GM08714 (cell line): ENCODE measurements around the gene SH3RF1.

Experiments used
- H3K4me3 ChIP-seq: fragments of 200-500 bp; sonication (Bioruptor generic); 2 replicates; pipeline ENCODE4 v1.5.1; 2014; ENCODE audit warnings: mild to moderate bottlenecking, low read length, inconsistent platforms
- ZNF274 ChIP-seq: IDR thresholded peaks from 2 replicates; pipeline ENCODE4 v1.6.1; 2012; ENCODE audit warnings: mild to moderate bottlenecking, low read depth, low read length

SH3RF1 gene

GRCh38 chr4:169151671-169152070 lies 119.1 kb downstream of the SH3RF1 start:
- no peak overlapping the region for H3K4me3 ChIP-seq
- TF ChIP-seq ZNF274: no peak

- no peak overlapping the region for H3K4me3 ChIP-seq
- no peak for TF ChIP-seq ZNF274
These were observed 120.0 kb downstream of the SH3RF1 start for GRCh38 chr4:169150806-169151205.

GRCh38 chr4:169148885-169149284 lies 121.9 kb downstream of the SH3RF1 start:
- H3K4me3 ChIP-seq: no peak overlapping the region
- no peak for TF ChIP-seq ZNF274

GRCh38 chr4:169147191-169147590 lies 123.6 kb downstream of the SH3RF1 start:
- H3K4me3 ChIP-seq: no peak overlapping the region
- TF ChIP-seq ZNF274: no peak

- H3K4me3 ChIP-seq: no peak overlapping the region
- TF ChIP-seq ZNF274: no peak
These were observed 126.6 kb downstream of the SH3RF1 start for GRCh38 chr4:169144061-169144600.

GRCh38 chr4:169143335-169143734 lies 127.4 kb downstream of the SH3RF1 start:
- no peak for TF ChIP-seq ZNF274
- H3K4me3 ChIP-seq: no peak overlapping the region

GRCh38 chr4:169142906-169143305 lies 127.8 kb downstream of the SH3RF1 start:
- H3K4me3 ChIP-seq: no peak overlapping the region
- no peak for TF ChIP-seq ZNF274

- TF ChIP-seq ZNF274: no peak
- no peak overlapping the region for H3K4me3 ChIP-seq
These were observed 128.4 kb downstream of the SH3RF1 start for GRCh38 chr4:169142391-169142790.

- H3K4me3 ChIP-seq: no peak overlapping the region
These were observed 131.7 kb downstream of the SH3RF1 start for GRCh38 chr4:169139021-169139420.

GRCh38 chr4:169137558-169137920 lies 133.2 kb downstream of the SH3RF1 start:
- no peak overlapping the region for H3K4me3 ChIP-seq
- TF ChIP-seq ZNF274: no peak

More at GRCh38 chr4:169139021-169139420, 131.7 kb downstream of the SH3RF1 start:
- TF ChIP-seq ZNF274: no peak

GRCh38 chr4:169136796-169137557 lies 133.8 kb downstream of the SH3RF1 start:
- TF ChIP-seq ZNF274: no peak
- no peak overlapping the region for H3K4me3 ChIP-seq

- TF ChIP-seq ZNF274: no peak
These were observed 134.4 kb downstream of the SH3RF1 start for GRCh38 chr4:169136330-169136729.

GRCh38 chr4:169135776-169136175 lies 135.0 kb downstream of the SH3RF1 start:
- no peak overlapping the region for H3K4me3 ChIP-seq
- no peak for TF ChIP-seq ZNF274

More at GRCh38 chr4:169136330-169136729, 134.4 kb downstream of the SH3RF1 start:
- H3K4me3 ChIP-seq: no peak overlapping the region

- H3K4me3 ChIP-seq: no peak overlapping the region
- TF ChIP-seq ZNF274: no peak
These were observed 136.8 kb downstream of the SH3RF1 start for GRCh38 chr4:169133932-169134331.

- H3K4me3 ChIP-seq: no peak overlapping the region
- no peak for TF ChIP-seq ZNF274
These were observed 138.0 kb downstream of the SH3RF1 start for GRCh38 chr4:169132561-169133305.
